GM12891 (cell line): Measurements from ENCODE around the gene GRM8.

ENCODE experiments used
- POLR2A ChIP-seq: IDR thresholded peaks from 2 replicates; pipeline ENCODE4 v1.6.1; 2011; ENCODE audit warnings: low read depth, low read length, control low read depth
- TAF1 ChIP-seq: IDR thresholded peaks from 2 replicates; pipeline ENCODE4 v1.6.1; 2011; ENCODE audit warnings: low read depth, low read length, control low read depth

DNA sequence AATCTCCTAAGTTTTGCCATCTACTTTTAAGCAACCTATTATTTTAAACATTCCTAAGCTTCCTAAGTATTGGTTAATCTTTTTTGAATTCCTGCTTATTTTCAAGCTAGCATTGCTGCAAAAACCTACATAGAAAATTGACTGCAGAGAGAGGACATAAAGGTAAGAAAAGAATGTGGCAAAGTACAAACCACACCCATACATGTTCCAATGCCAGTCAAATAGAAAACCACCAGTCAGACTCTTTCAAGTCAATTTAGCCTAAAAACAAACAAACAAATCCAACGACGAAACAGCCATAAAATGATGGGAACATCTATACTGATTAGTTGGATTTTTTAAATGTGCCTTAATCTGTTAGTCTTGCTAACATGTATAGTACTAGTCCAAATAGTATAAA is 804.8 kb downstream of the GRM8 start:
- TF ChIP-seq POLR2A (no peak), TAF1 (no peak)
